Natural killer cell (primary cell): ENCODE results near the gene ABCD4. TPM values are rescaled to one million over a fixed set of nuclear protein-coding genes. Genes with fewer than 3 reads are reported as not detected.

Source experiments
- ATAC-seq, 3 donors: fragments of 150-1000 bp in 2 of 3; fragments of 200-7000 bp in 1 of 3; cut with Tn5 transposase; 1 replicate in 1 of 3; 2 replicates in 2 of 3; pipeline ENCODE4 v1.10.0; 2021; ENCODE audit warnings: mild to moderate bottlenecking in 2 of 3, moderate library complexity in 2 of 3
- DNase-seq, 2 donors: peaks; one replicate each; pipeline versions ENCODE4 v3.0.0 to v3.0.0-alpha.2; 2013 to 2021; ENCODE audit warnings: mixed read lengths in 1 of 2
- H3K27ac ChIP-seq: one replicate; pipeline ENCODE4 v1.5.1; 2013; ENCODE audit warnings: mild to moderate bottlenecking, low read length
- H3K27me3 ChIP-seq: one replicate; pipeline ENCODE4 v1.6.1; 2013; ENCODE audit warnings: low read length; ENCODE audit not compliant: control insufficient read depth, insufficient read depth
- H3K36me3 ChIP-seq: one replicate; pipeline ENCODE4 v1.6.1; 2013; ENCODE audit warnings: low read length; ENCODE audit not compliant: control insufficient read depth, insufficient read depth
- H3K4me1 ChIP-seq: one replicate; pipeline ENCODE4 v1.6.1; 2013; ENCODE audit warnings: low read length; ENCODE audit not compliant: control insufficient read depth, insufficient read depth
- H3K4me3 ChIP-seq: one replicate; pipeline ENCODE4 v1.5.1; 2013; ENCODE audit warnings: low read length
- H3K9me3 ChIP-seq: one replicate; pipeline ENCODE4 v1.6.1; 2013; ENCODE audit warnings: low read length; ENCODE audit not compliant: control insufficient read depth, insufficient read depth
- H3K27ac Mint-ChIP-seq, 2 donors: one replicate each; pipeline ENCODE4 v1.8.0; 2022; ENCODE audit warnings: mild to moderate bottlenecking in 2 of 2, mixed read lengths in 2 of 2, moderate library complexity in 1 of 2
- H3K27me3 Mint-ChIP-seq, 2 donors: one replicate each; pipeline ENCODE4 v1.8.0; 2022; ENCODE audit warnings: low read depth in 2 of 2, mixed read lengths in 2 of 2
- H3K36me3 Mint-ChIP-seq: one replicate; pipeline ENCODE4 v1.8.0; 2022; ENCODE audit warnings: mixed read lengths
- H3K4me1 Mint-ChIP-seq, 2 donors: one replicate each; pipeline ENCODE4 v1.8.0; 2022; ENCODE audit warnings: mixed read lengths in 2 of 2
- H3K4me3 Mint-ChIP-seq: one replicate; pipeline ENCODE4 v1.8.0; 2022; ENCODE audit warnings: mild to moderate bottlenecking, moderate library complexity, mixed read lengths
- H3K9me3 Mint-ChIP-seq, 2 donors: one replicate each; pipeline ENCODE4 v1.8.0; 2022; ENCODE audit warnings: mixed read lengths in 2 of 2
- CTCF ChIP-seq: fragments of 200-600 bp; IDR thresholded peaks from one replicate; pipeline ENCODE4 v1.8.0; 2022; ENCODE audit warnings: antibody characterized with exemption
- WGBS: methylation state at CpG from one replicate; pipeline ENCODE4 v1.1.7; 2013; ENCODE audit warnings: missing lambda C conversion rate; ENCODE audit not compliant: insufficient coverage; 5-methylcytosine and 5-hydroxymethylcytosine counted together
- intact Hi-C: fragments of 100-400 bp; cut with micrococcal nuclease; formaldehyde crosslinking; loops from one replicate; pipeline ENCODE4 v1.14.2; 2022
- total RNA-seq, 4 donors: library from RNA; stranded (reverse); fragments of 120-200 nt in 1 of 4; gene quantifications; one replicate each; pipeline versions ENCODE4 v1.2.3 to v1.2.4, GENCODE V29; 2013 to 2022

Gene ABCD4
- total RNA-seq, 3 donors from 2014 or later (not counting 1 experiment from before 2014, with no cell fraction given) = 78.3 to 99.6 (median 92.8) TPM

- TF ChIP-seq CTCF = no peak
- no peak for DNase-seq
- peaks cover 14% of the 10 kb centered on the region for H3K36me3 ChIP-seq
- 100% methylated on average over 2 of the region's 2 CpGs for WGBS
- Mint-ChIP-seq H3K27me3 (no peaks in the 10 kb centered on the region), H3K4me3 (no peak overlapping the region), H3K27ac (no peak overlapping the region), H3K9me3 (peaks cover 2 to 3% of the 10 kb centered on the region in 2 donors), H3K36me3 (peaks cover 8% of the 10 kb centered on the region), H3K4me1 (no peaks in the 10 kb centered on the region)
- H3K4me3 ChIP-seq = no peak overlapping the region
- ATAC-seq = no peak
- no peaks in the 10 kb centered on the region for H3K27me3 ChIP-seq
- H3K9me3 ChIP-seq = peaks cover 8% of the 10 kb centered on the region
- intact Hi-C loops = no loop called here
- no peaks in the 10 kb centered on the region for H3K4me1 ChIP-seq
- no peak overlapping the region for H3K27ac ChIP-seq
Measured at GRCh38 chr14:74281069-74281468, 21.7 kb downstream of the ABCD4 start.

- H3K27ac Mint-ChIP-seq = no peak overlapping the region
Measured at GRCh38 chr14:74278080-74278479, 24.7 kb downstream of the ABCD4 start.

GRCh38 chr14:74275241-74275841 lies 27.4 kb downstream of the ABCD4 start:
- no peak overlapping the region for H3K4me3 ChIP-seq
- H3K4me3 Mint-ChIP-seq = no peak overlapping the region

More at GRCh38 chr14:74278080-74278479, 24.7 kb downstream of the ABCD4 start:
- Histone ChIP-seq H3K27me3 (no peaks in the 10 kb centered on the region), H3K36me3 (peaks cover 1% of the 10 kb centered on the region), H3K9me3 (peaks cover 8% of the 10 kb centered on the region), H3K4me1 (no peaks in the 10 kb centered on the region), H3K4me3 (no peak overlapping the region), H3K27ac (no peak overlapping the region)
- Mint-ChIP-seq H3K4me3 (no peak overlapping the region), H3K36me3 (no peaks in the 10 kb centered on the region), H3K27me3 (no peaks in the 10 kb centered on the region), H3K4me1 (peaks cover 0 to 6% of the 10 kb centered on the region in 2 donors), H3K9me3 (peaks cover 2 to 3% of the 10 kb centered on the region in 2 donors)
- TF ChIP-seq CTCF = no peak
- 93% methylated on average over 2 of the region's 2 CpGs for WGBS
- no peak for DNase-seq
- intact Hi-C loops = no loop called here
- ATAC-seq = no peak

More at GRCh38 chr14:74275241-74275841, 27.4 kb downstream of the ABCD4 start:
- intact Hi-C loops = no loop called here
- Mint-ChIP-seq H3K27ac (no peak overlapping the region), H3K4me1 (peaks cover 0 to 6% of the 10 kb centered on the region in 2 donors), H3K27me3 (peaks cover 4 to 7% of the 10 kb centered on the region in 2 donors), H3K9me3 (peaks cover 2 to 3% of the 10 kb centered on the region in 2 donors), H3K36me3 (no peaks in the 10 kb centered on the region)
- peaks cover 8% of the 10 kb centered on the region for H3K9me3 ChIP-seq
- no peaks in the 10 kb centered on the region for H3K36me3 ChIP-seq
- no peak overlapping the region for H3K27ac ChIP-seq
- ATAC-seq (peak in 1 of 3 donors; percentile 23), DNase-seq (no peak)
- no peaks in the 10 kb centered on the region for H3K4me1 ChIP-seq
- WGBS = 43% methylated on average over 6 of the region's 6 CpGs
- H3K27me3 ChIP-seq = no peaks in the 10 kb centered on the region
- TF ChIP-seq CTCF = no peak
